Skin epidermis (tissue), 12 donors: Measurements from ENCODE around the gene KRT75.
"Not testable (repeated sequence)": the region's sequence is repeated elsewhere in the genome, so short reads cannot be mapped to it uniquely, and the experiment has no call there.

Experiments
- H3K27ac ChIP-seq, 21 experiments: fragments of 200-600 bp; sonication (generic) in 11 of 21; one replicate each; pipeline ENCODE4 v1.5.0; 2020; ENCODE audit warnings: mild to moderate bottlenecking in 3 of 21, inconsistent platforms in 2 of 21, moderate library complexity in 2 of 21
- H3K4me3 ChIP-seq, 7 experiments: fragments of 200-600 bp; sonication (generic) in 2 of 7; one replicate each; pipeline ENCODE4 v1.5.0; 2020; ENCODE audit warnings: inconsistent platforms in 2 of 7, mild to moderate bottlenecking in 2 of 7, moderate library complexity in 1 of 7

Gene KRT75

GRCh38 chr12:52423035-52423434 is 11.1 kb downstream of the KRT75 start:
- Histone ChIP-seq H3K4me3 (no peak overlapping the region), H3K27ac (peak overlapping the region in 7 of 21 experiments; percentile 11 to 69 (median 39))

- no peak overlapping the region for H3K4me3 ChIP-seq
- H3K27ac ChIP-seq = no peak overlapping the region
Measured at GRCh38 chr12:52419656-52420055, 14.5 kb downstream of the KRT75 start.

GRCh38 chr12:52418576-52419110 is 15.5 kb downstream of the KRT75 start:
- Histone ChIP-seq H3K27ac (no peak overlapping the region), H3K4me3 (no peak overlapping the region)

GRCh38 chr12:52417740-52418139 is 16.4 kb downstream of the KRT75 start:
- H3K4me3 ChIP-seq = no peak overlapping the region
- H3K27ac ChIP-seq = peak overlapping the region in 8 of 21 experiments; percentile 16 to 81 (median 40)

- H3K4me3 ChIP-seq = no peak overlapping the region
- peak overlapping the region in 9 of 21 experiments; percentile 18 to 81 (median 46) for H3K27ac ChIP-seq
Measured at GRCh38 chr12:52416795-52417194, 17.4 kb downstream of the KRT75 start.

- H3K27ac ChIP-seq = peak overlapping the region in 7 of 21 experiments; percentile 4 to 81 (median 37)
- no peak overlapping the region for H3K4me3 ChIP-seq
Measured at GRCh38 chr12:52415870-52416750, 18.1 kb downstream of the KRT75 start.

GRCh38 chr12:52414936-52415335 is 19.2 kb downstream of the KRT75 start:
- no peak overlapping the region for H3K4me3 ChIP-seq
- peak overlapping the region in 1 of 21 experiments; percentile 65 for H3K27ac ChIP-seq

GRCh38 chr12:52413782-52414345 is 20.3 kb downstream of the KRT75 start:
- Histone ChIP-seq H3K27ac (no peak overlapping the region), H3K4me3 (no peak overlapping the region)

GRCh38 chr12:52413202-52413601 is 21.0 kb downstream of the KRT75 start:
- Histone ChIP-seq H3K4me3 (no peak overlapping the region), H3K27ac (no peak overlapping the region)

GRCh38 chr12:52411815-52412214 is 22.4 kb downstream of the KRT75 start:
- Histone ChIP-seq H3K27ac (no peak overlapping the region), H3K4me3 (no peak overlapping the region)

GRCh38 chr12:52410589-52411248 is 23.5 kb downstream of the KRT75 start:
- not testable (repeated sequence) for H3K4me3 ChIP-seq, H3K27ac ChIP-seq

GRCh38 chr12:52407918-52408317 is 26.3 kb downstream of the KRT75 start:
- no peak overlapping the region for H3K4me3 ChIP-seq
- H3K27ac ChIP-seq = no peak overlapping the region

- Histone ChIP-seq H3K27ac (no peak within 1 kb of the TSS), H3K4me3 (no peak within 1 kb of the TSS)
Measured at GRCh38 chr12:52405922-52406385, 28.2 kb downstream of the KRT75 start, which contains the start of gene KRT82. Gene KRT82 (minus strand): TSS chr12:52406335. CDS start chr12:52406277, 58 bp downstream.

- no peak overlapping the region for H3K27ac ChIP-seq
Measured at GRCh38 chr12:52404951-52405350, 29.2 kb downstream of the KRT75 start.

GRCh38 chr12:52403561-52403960 is 30.6 kb downstream of the KRT75 start:
- H3K4me3 ChIP-seq = no peak overlapping the region
- no peak overlapping the region for H3K27ac ChIP-seq

More at GRCh38 chr12:52404951-52405350, 29.2 kb downstream of the KRT75 start:
- no peak overlapping the region for H3K4me3 ChIP-seq

- H3K27ac ChIP-seq = no peak overlapping the region
Measured at GRCh38 chr12:52402873-52403540, 31.2 kb downstream of the KRT75 start.

GRCh38 chr12:52402377-52402776 is 31.8 kb downstream of the KRT75 start:
- H3K4me3 ChIP-seq = no peak overlapping the region
- no peak overlapping the region for H3K27ac ChIP-seq

More at GRCh38 chr12:52402873-52403540, 31.2 kb downstream of the KRT75 start:
- H3K4me3 ChIP-seq = no peak overlapping the region

- Histone ChIP-seq H3K4me3 (no peak overlapping the region), H3K27ac (no peak overlapping the region)
Measured at GRCh38 chr12:52401926-52402325, 32.2 kb downstream of the KRT75 start.

- no peak overlapping the region for H3K27ac ChIP-seq
Measured at GRCh38 chr12:52401526-52401925, 32.6 kb downstream of the KRT75 start.

GRCh38 chr12:52400906-52401305 is 33.3 kb downstream of the KRT75 start:
- H3K4me3 ChIP-seq = no peak overlapping the region
- H3K27ac ChIP-seq = no peak overlapping the region

More at GRCh38 chr12:52401526-52401925, 32.6 kb downstream of the KRT75 start:
- no peak overlapping the region for H3K4me3 ChIP-seq
